Stimulated activated CD8-positive, alpha-beta memory T cell treated with anti-CD3 and anti-CD28 coated beads, Interleukin-2, amount 100 ng/mL, for 1 hour (primary cell): Measurements from ENCODE around the gene SPTAN1.
A peak's percentile ranks its signal among the peaks of the same experiment; 100 is the strongest.

Experiments used
- DNase-seq, 2 donors: peaks; one replicate each; pipeline ENCODE4 v3.0.0-alpha.2; 2020; ENCODE audit warnings: low read depth in 2 of 2

SPTAN1 gene

DNA sequence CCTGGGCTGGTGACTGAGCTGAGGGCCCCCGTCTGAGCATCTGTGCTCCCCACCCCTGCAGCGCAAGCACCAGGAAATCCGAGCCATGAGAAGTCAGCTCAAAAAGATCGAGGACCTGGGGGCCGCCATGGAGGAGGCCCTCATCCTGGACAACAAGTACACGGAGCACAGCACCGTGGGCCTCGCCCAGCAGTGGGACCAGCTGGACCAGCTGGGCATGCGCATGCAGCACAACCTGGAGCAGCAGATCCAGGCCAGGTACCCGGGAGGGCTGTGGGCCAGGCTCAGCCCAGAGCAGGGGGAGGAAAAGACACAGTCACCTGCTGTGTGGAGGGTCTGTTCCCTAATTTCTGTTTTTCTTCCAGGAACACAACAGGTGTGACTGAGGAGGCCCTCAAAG, 79.7 kb downstream of the SPTAN1 start:
- DNase-seq = no peak

DNA sequence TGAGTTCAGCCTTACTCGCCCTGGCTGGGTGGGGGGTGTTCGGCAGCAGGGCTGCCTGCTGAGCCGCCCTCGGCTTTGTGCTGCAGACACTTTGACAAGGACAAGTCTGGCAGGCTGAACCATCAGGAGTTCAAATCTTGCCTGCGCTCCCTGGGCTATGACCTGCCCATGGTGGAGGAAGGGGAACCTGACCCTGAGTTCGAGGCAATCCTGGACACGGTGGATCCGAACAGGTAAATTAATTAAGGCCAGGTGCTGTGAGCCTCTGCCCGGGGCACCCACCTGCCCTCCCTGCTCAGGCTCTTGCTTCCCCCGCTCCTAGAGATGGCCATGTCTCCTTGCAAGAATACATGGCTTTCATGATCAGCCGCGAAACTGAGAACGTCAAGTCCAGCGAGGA, 80.1 kb downstream of the SPTAN1 start:
- DNase-seq = no peak

DNA sequence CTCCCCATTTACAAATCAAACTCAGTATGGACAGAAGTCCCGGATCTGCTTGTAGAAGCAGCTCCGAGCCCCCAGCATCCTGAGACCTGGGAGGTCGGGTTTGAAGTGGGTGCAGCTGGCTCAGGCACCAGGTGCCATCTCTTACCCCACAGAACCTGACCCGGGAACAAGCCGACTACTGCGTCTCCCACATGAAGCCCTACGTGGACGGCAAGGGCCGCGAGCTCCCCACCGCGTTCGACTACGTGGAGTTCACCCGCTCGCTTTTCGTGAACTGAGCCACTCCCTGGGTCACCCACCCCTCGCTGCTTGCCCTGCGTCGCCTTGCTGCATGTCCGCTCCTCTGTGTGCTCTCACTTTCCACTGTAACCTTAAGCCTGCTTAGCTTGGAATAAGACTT, 80.7 kb downstream of the SPTAN1 start:
- no peak for DNase-seq

DNA sequence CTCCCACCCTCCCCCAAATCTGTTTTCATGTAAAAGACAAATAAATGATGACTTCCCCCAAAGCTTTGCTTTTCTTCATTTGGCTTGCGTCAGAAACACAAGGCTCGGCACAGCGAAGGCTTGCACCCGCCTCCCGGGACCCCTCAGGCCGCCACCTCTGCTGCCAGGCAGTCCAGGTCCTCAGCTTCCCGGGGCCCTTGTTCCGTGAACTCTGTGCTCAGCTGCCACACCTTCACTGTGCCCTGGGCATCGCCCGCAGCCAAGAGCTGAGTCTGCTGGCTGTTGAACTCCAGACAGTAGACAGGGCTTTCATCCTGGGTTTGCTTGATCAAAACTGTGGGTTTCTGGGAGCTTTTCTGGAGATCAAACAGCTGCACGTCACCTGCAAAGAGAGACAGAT, 81.2 kb downstream of the SPTAN1 start:
- no peak for DNase-seq

DNA sequence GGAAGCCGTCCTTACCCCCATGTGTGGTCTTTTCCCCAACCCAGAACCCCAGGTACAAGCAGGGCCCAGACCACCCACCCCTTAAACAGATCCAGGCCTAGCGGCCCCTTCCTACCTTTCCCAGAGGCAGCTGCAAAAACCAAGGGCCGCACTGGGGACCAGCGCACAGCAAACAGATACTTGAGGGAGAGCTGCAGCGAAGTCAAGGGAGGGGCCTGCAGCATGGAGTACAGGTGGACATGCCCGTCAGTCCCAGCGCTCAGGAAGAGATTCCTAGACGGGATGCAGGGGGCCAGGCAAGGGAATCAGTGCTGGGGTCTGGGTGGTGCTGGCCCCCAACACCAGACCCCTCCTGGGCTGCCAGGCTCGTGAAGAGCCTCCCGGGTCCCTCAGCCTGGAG, 81.7 kb downstream of the SPTAN1 start:
- DNase-seq = no peak

DNA sequence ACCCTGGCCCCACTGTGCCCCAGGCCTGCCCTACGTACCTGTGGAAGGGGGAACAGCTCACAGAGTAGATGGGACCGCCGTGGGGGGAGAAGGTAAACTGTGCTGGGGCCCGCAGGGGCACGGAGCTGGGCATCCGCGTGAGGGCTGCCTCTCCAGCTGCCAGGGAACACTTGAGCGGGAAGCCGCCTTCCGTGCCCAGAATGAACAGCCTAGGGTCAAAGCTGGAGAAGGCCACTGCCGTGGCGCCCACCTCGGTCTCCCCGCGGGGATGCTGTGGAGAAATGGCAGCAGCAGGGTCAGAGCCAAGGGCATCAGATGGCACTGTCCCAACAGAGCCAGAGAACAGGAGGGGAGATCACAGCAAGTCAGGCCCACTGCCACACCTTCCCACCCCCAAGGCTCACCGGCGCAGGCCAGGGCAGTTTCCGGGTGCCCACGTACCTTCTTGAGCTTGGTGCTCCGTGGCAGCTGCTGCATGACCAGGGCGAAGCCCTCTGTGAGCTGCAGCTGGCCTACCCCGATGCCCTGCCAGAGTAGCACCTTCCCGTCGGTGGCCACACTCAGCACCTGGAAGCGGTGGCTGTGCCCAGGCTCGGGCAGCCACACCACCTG, 82.4 kb downstream of the SPTAN1 start:
- DNase-seq = no peak

DNA sequence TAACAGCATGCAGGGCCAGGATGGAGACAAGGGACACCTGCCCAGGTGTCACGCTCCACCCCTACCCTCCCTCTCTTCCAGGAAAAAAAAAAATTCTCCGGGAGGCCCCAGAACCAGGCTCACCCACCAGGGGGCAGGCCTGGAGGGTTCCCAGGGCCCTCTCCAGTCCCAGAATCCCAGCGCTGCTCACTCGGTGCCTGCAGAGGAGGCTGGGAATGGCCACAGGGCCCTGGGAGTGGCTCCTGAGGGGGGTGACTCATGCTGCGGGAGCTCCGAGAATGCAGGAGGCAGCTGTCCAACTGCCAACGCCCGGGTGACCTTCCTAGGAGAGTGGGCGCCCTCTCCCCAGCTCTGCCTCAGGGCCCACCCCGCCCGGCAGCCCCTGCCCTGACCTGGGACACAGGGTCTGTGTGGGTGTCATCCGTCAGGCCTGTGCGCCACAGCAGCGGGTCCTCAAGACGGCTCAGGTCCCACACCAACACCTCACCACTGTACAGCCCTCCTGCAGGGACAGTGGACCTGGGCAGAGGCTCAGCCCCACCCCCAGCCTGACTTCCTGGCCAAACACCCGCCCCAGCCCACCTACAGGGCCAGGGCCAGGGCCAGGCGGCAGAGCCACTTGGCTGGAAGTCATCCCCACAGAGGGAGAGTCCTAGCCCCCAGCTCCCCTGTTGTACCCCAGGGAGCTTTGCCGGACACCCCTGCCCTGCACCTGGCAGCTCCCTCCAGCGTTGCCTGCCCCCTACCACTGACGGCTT, 83.1 kb downstream of the SPTAN1 start:
- DNase-seq = no peak

DNA sequence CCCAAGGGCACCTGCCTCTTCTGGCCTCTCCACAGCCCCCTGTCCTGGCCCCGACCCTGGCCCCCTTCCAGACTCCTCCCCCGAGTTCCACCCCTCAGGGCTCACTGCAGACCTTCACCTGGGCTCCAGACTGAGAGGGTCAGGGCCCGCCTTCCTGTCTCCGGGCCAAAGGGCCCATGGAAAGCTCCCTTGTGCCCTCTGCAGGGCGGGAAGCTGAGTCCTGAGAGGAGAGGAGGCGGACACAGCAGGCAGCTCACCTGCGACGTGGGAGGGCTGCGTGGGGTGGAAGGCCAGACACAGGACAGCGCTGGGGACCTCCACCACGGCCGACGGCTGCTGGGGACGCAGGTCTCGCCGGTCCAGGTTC, 83.6 kb downstream of the SPTAN1 start:
- no peak for DNase-seq

DNA sequence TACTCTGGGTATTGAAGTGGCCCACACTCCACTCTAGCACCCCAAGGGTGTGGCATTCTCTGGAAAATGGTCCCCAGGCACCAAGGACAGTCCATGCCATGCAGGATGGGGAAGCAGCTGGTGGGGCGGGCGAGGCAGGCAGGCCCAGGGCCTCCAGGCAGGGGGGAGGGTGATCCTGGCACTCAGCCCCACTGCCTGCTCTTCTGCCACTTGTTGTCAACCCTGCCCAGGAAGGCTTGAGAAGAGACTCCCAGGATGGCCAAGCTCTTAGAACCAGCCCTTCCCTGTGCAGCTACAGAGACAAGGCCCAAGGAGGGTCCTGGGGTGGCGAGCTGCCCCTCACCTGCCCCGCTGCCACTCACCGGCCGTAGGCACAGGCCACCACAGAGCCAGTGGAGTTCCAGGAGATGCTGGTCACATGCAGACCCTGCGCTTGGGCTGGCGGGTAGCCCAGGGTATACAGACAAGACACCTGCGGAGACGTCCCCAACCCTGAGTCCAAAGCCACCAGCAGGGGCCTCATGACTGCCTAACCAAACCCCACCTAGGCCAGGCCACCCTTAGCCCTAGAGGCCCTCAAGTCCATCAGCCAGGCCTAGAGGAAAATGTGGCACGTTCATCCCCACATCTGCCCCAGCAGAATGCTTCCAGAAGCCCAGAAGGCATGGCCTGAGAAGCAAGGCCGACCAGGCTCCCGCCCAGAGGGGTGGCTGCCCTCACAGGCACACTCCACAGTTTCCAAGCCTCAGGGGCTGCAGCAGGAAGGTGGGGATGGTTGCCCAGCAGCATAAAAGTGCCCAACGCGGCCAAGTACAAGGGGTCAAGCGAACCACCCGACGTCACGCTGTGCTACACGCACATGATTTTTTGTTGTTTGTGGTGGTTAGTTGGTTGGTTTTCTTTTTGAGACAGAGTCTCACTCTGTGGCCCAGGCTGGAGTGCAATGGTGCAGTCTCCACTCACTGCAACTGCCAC, 84.5 kb downstream of the SPTAN1 start:
- no peak for DNase-seq

DNA sequence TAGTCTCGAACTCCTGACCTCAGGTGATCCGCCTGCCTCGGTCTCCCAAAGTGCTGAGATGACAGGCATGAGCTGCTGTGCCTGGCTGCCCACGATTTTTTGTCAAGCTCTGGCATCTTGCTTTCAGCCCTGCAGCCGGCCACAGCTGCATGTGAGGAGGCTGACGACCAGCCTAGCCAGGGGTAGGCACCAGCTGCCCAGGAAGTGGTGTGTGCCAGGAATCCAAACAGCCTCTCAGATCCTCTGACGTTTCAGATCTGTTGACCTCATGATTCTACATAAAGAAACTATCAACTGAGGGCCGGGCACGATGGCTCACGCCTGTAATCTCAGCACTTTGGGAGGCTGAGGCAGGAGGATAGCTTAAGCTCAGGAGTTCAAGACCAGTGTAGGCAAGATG, 85.3 kb downstream of the SPTAN1 start:
- no peak for DNase-seq

DNA sequence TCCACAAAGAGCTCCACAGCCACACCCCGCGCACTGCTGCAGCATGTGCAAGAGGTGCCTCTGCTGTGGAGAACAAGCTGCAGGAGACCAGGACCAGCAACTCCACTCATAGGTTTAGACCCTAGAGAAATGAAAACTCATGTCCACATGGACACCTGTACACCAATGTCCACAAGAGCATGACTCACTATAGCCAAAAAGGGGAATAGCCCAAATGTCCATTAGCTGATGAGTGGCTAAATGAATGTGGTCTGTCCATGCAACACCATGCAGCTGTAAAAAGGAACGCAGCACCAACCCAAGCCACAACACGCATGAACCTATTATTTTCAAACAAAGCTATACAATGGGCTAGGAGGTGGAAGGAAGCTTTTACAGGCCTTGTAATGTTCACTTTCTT, 86.2 kb downstream of the SPTAN1 start:
- DNase-seq = no peak

DNA sequence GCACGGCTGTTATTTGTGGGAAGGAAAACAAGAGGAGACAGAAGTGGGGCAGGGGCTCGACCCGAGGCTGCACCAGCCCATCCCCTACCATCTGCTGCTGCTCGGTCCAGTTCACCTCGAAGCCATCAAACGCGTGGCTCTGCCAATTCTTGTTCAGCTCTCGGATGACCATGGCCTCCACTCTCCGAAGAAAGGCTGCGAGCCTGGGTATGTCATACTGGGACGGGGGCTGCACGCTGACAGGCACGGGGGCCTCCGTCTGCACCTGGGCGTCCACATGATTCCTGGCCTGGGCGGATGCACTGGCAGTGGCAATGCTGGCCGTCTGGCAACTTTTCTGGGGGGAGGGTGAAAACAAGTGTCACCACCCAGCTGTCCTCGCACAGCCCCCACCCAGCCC, 88.2 kb downstream of the SPTAN1 start:
- no peak for DNase-seq

DNA sequence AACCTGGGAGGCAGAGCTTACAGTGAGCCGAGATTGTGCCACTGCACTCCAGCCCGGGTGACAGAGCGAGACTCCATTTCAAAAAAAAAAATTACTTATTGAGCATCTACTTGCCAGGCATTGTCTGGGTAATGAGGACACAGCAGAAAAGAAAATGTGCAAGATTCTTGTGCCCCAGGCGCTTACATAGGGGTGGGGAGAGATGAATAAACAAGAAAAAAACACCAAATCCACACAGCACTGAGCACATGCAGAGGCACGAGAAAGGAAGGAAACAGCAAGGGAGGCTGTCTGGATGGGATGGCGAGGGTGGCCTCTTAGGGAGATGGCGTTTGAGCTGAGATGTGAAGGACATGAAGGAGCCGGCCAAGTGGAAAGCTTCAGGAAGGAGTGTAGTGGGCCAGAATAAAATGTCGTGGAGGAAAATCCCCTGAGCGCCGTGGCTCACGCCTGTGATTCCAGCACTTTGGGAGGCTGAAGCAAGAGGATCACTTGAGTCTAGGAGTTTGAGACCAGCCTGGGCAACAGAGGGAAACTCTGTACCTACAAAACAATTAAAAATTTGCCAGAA, 90.4 kb downstream of the SPTAN1 start:
- DNase-seq = no peak

DNA sequence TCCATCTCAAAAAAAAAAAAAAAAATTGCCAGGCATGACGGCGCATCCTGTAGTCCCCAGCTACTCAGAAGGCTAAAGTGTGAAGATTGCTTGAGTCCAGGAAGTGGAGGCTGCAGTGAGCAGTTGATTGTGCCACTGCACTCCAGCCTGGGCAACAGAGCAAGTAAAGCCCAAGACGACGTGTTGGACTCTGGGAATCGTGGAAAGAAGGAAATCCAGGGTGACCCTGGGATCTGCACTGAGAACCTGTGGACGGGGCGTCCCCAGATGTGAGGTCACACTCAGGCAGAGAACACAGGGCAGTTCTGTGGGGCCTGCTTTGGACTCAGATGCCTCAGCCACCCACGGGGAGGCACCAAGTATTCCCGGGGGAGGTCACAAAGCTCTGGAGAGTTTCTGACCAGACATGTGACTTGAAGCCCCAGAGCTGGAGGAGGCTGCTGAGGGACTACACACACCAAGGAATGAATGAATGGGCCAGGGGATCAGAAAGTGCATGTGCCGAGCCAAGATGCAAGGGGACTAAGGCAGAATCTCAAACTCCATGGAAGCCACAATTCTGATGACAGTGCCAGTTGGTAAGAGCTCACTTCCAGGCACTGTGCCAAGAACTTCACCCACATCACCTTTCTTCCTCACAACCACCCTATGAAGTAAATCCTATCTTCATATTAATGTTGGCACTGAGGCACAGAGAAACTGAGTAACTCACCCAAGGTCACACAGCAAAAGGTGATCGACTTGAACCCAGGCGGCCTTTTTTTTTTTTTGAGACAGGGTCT, 91.3 kb downstream of the SPTAN1 start:
- no peak for DNase-seq

DNA sequence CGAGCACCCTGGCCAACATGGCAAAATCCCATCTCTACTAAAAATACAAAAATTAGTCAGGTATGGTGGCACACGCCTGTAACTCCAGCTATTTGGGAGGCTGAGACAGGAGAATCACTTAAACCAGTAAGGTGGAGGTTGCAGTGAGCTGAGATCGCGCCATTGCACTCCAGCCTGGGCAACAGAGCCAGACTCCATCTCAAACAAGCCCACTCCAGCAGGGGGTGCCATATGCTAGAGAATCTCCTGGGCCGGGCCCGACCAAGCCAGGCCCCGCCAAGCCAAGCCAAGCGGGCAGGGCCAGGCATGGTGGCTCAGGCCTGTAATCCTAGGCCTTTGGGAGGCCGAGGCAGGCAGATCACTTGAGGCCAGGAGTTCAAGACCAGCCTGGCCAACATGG, 95.8 kb downstream of the SPTAN1 start:
- peak; percentile 42 to 50 for DNase-seq

DNA sequence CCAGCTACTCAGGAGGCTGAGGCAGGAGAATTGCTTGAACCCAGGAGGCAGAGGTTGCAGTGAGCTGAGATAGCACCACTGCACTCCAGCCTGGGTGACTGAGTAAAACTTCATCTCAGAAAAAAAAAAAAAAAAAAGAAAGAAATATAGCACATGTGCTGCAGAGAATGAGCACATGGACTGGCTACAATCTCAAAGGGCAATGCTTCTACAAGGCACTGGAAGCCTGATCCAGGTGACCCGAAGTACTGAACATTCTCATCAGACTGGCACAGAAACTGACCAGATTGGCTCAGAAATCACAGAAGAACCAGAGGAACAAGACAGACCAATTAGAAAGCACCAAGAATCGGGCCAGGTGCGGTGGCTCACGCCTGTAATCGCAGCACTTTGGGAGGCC, 99.4 kb downstream of the SPTAN1 start:
- DNase-seq = no peak

DNA sequence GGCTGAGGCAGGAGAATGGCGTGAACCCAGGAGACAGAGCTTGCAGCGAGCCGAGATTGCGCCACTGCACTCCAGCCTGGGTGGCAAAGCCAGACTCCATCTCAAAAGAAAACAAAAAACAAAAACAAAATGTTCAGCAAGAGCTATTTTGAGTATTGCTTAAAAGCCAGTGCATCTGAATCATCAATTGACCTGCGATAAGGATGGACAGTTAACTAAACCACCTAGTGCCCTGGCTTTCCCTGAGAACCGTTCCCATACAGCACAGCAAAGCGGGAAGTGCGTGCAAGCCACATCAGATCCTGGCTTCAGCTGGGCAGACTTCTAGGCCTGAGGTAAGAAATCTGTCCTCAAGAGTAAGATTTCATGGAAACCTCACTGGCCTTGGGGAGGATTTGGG, 101.5 kb downstream of the SPTAN1 start:
- DNase-seq = no peak

DNA sequence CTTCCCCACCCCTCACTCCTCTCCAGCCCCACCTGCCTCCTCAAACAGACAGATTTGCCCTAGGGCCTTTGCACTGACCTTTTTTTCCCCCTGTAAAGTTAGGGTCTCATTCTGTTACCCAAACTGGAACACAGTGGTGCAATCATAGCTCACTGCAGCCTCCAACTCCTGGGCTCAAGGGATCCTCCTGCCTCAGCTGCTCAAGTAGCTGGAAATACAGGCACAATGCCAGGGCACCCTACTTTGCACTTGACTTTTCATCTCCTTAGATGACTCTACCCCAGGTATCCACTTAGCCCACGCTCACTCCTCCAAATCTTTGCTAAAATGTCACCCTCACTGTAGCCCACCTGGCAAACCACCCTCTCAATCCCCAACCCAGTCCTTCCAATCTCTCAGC, 102.1 kb downstream of the SPTAN1 start:
- no peak for DNase-seq

DNA sequence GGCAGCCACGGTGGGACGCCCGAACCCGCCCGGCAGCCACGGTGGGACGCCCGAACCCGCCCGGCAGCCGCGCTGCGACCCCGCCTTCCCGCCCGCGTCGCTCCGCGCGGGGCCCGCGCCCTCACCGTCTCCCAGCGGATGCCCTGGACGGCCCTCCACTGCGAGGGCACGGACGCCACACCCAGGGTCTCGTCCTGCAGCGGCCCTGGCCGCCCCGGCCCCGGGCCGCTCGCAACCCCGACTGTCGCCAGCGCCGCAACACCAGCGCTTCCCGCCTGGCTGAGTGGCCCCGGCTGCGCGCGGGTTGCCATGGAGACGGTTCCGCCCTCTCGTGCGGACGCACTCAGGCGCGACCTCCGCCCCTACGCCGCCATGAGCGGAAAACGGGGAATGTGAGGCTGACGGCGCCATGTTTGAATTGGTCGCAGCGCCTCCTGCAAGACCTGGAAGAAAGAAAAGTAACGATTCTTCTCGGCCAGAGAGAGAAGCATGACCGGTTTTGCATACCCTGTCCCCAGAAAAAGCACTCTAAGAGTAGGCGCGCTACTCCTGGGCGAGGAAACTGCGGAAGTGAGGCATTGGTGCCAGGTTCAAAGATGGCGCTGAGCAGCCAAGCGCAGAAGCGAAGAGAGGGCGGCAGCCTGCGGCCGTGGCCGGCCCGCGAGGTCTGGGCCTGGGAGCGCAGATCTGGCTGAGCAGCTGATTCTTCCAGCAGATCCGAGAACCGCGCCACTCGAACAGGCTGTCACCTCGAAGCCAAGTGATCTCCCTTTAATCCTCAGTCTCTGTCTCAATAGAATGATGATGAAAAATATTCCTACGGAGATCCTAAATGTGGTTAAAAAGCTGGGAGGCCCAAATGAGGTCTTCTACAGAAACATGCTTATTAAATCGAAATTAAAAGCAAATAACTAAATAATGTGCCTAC, 104.3 kb downstream of the SPTAN1 start, which contains the start of gene DYNC2I2:
DYNC2I2 (minus strand) TSS at position 432 of the 928 bp plus-strand sequence; CDS start at position 311, 121 bp downstream.
- DNase-seq = peak; percentile 93 to 95

DNA sequence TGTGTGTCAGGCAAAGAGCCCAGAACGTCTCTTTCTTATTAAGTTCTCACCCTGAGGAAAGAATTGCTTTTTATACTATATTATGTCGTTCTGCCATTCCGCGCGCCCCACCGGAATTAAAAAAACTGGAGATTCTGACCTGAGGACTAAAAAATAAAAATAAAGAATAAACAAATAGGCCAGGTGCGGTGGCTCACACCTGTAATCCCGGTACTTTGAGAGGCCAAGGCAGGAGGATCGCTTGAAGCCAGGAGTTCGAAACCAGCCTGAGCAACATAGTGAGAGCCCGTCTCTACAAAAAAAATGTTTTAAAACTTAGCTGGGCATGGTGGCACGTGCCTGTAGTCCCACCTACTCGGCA, 104.9 kb downstream of the SPTAN1 start:
- no peak for DNase-seq
